ENCODE data around the gene PRRC2B.

- TF ChIP-seq CTCF (IDR thresholded peaks at IDR 0.05) (no peak), POLR2A (IDR thresholded peaks at IDR 0.05) (no peak)
Measured at GRCh38 chr9:131405428-131405827, 11.5 kb downstream of the PRRC2B start.

All from prostate gland (tissue), 2 donors.